Femur (tissue), 1 donor: ENCODE measurements around the gene BTBD9.
"Not testable (repeated sequence)": the region's sequence is repeated elsewhere in the genome, so short reads cannot be mapped to it uniquely, and the experiment has no call there.

Source experiments
- DNase-seq: peaks from one replicate; pipeline ENCODE4 v3.0.0-alpha.2; 2017

The BTBD9 gene

GRCh38 chr6:38131527-38131965, 508.2 kb downstream of the BTBD9 start:
- peak; percentile 78 for DNase-seq

DNA sequence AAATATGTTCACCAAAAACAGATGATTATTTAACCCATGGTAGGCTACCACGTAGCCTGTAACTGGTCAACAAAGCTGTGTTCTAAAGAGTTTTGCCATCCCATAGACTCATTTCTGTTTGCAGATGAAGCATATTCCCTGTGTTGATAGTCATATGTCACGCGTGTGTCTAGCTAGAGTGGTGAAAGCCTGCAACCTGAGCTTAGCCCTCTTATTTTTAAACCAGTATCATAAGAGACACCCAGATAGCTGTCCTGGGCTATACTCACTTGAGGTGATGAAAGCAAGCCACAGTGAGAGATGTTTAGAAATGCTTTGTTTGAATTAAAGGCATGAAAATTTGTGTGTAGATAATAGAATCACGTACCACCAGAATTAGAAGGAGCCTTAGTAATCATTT, 512.4 kb downstream of the BTBD9 start:
- DNase-seq = no peak

DNA sequence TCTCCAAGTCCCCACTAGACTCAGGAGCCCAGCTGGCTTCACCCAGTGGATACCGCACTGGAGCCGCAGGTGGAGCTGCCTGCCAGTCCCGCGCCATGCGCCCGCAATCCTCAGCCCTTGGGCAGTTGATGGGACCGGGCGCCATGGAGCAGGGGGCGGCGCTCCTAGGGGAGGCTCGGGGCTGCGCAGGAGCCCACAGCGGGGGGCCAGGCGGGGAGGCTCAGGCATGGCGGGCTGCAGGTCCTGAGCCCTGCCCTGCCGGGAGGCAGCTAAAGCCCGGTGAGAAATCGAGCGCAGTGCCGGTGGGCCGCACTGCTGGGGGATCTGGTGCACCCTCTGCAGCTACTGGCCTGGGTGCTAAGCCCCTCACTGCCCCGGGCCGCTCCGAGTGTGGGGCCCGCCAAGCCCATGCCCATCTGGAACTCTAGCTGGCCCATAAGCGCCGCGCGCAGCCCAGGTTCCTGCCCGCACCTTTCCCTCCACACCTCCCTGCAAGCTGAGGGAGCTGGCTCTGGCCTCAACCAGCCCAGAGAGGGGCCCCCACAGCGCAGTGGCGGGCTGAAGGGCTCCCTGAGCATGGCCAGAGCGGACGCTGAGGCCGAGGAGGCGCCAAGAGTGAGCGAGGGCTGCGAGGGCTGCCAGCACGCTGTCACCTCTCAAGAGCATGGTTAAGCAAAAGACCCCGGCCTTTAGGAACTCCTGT, 515.4 kb downstream of the BTBD9 start:
- DNase-seq = not testable (repeated sequence)

DNA sequence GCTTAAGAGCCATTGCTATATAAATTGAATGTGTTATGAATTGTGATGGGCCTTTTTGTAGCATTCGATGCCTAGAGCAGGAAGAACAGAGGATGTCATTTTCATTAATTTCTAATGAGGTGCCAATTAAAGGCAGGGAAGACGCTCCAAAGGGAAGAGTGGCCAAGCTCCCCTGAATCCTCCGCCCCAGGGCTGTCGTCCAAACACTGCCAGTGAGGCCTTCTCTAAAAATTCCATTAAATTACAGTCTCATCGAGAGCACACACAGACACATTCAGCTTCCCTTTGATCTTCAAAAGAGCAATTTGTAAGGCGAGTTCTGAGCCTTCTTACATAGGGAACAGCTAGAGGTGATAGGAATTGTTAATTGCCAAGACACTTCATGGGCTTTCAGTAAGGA, 520.2 kb downstream of the BTBD9 start:
- no peak for DNase-seq

- no peak for DNase-seq
These were observed 520.9 kb downstream of the BTBD9 start for GRCh38 chr6:38118791-38119365.
